GM18498 (cell line): Measurements from ENCODE around the gene SLFN11.
"Not testable (repeated sequence)": the region's sequence is repeated elsewhere in the genome, so short reads cannot be mapped to it uniquely, and the experiment has no call there.

Source experiments
- ATAC-seq: cut with Tn5 transposase; IDR thresholded peaks from one replicate; pipeline ENCODE4 v1.9.1; 2021; ENCODE audit warnings: mild to moderate bottlenecking, moderate library complexity; ENCODE audit not compliant: unreplicated experiment

The SLFN11 gene

DNA sequence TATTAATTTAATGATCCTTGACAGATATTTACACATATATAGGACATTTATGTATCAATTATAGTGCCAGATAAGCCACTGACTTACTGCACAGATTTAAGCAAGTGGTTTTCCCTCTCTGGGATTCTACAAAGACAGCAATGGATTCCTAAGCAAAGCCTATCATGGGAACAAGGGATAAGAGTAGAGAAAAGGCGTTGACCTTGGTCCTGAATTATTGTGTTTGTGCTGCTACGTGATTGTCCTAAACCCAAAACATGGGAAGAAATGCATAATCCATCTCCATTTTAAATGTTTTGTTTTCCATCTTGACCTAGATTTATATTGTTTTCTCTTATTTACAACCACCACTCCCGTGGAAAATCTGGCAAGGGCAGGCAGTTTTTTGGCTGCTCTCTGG lies 14.0 kb downstream of the SLFN11 start:
- ATAC-seq, result no peak

DNA sequence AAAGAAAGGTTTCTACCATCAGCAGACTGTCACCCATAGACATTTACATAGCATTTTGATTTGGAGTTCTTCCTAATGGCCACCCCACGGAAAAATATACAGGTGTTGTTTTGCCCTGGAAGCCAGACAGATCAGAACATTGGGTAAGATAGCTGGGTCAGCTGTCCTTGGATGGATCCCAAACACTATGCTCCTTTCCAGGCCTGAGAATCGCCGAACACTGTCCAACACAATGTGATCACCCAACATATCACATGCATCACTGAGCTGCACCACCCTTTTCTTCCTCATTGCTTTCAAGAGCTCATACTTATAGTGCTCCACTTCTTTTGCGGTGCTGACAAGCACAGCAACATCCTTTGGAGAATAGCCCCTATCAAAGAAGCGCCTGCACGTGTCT lies 21.1 kb downstream of the SLFN11 start:
- no peak for ATAC-seq

DNA sequence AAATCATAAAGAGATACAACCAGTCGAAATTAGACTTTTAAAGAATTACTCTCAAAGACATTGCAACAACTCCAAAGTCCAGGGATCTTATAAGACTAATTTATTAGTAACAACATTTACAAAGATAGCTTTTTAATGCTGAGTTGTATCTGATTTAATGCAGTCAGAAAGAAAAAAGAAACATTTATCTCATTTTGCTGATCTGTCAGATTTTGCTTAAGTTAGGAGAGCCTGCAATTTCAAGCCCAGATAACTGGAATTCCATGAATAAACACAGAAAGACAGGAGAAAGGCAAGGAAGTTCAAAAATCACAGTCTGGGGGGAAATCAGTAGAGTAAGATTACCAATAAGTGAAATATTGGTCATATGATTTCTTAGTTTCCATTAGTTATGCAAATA lies 22.9 kb downstream of the SLFN11 start:
- no peak for ATAC-seq

DNA sequence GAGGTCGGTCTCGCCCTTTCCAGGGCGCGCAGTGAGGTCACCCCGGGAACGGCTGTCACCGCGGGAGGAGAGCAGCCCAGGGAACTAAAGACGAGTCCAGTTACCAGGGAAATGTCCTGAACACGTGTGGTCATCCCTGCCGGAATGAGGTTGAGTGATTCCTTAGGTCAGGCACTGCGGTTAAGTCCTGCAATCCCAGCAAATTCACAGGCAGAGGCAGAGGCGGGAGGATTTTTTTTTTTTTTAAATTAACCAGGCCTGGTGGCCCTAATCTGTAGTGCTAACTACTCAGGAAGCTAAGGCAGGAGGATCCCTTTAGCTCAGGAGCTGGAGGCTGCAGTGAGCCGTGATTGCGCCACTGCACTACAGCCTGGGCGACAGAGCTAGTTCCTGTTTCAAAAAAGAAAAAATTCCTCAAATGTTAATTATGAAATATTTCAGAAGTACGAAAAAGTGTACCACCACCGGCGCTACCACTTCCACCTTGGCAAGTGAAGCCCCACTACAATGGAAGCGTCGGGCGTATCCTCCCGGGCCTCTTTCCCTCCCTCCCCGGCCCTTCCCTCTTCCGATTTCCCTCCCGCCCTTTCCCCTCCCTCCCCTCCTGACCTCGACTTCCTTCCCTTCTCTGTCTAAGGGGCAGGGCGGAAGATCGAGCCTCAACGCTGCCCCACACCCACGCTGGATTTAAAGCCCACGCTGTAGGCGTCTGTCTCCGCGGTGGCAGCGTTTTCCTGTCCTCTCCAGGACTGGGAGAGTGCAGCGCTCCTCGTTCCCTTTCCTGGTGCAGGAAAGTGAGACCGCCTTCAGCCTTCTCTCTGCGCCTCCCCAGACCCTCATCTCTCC lies 27.3 kb downstream of the SLFN11 start:
- ATAC-seq, result no peak

DNA sequence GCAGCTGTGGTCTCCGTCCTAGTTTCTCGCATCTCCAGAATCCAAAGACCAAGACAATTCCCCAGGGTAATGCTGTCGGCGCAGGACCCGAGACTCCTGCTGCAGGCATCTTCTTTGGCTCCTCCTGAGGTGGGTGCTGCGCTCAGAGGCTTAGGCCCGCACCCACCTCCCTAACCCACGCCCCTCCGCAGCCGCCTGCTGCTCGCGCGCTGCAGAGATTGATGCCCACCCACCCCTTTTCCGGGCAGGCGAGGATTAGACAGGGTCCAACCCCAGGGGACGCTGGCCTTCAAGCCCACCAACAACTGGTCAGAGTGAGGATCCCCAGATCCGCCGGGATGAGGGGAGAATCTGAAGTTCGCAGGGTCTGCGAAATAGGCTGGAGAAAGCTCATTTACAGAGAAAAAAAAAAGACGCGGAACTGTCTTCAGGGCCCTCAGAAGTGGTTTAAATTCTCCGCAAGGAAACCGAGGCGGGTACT lies 27.9 kb downstream of the SLFN11 start:
- ATAC-seq, result no peak

DNA sequence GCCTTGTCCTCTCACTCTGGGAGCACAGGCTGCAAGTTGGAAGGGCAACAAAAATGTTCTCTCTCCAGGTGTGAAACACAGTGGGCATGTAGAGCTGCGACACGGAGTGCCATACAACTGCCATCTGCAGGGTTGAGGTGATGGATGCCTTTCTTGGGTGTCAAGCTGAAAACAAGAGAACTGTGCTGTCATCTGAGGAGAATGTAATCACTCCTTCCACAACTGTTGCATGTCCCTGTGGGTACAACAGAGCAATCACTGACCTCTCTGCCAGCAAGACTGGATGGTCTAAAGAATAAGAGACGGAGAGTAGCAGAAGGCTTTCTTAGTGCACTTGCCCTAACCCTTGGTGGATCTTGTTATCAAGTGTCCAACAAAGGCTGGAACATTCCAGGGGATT lies 29.2 kb downstream of the SLFN11 start:
- ATAC-seq, result no peak

DNA sequence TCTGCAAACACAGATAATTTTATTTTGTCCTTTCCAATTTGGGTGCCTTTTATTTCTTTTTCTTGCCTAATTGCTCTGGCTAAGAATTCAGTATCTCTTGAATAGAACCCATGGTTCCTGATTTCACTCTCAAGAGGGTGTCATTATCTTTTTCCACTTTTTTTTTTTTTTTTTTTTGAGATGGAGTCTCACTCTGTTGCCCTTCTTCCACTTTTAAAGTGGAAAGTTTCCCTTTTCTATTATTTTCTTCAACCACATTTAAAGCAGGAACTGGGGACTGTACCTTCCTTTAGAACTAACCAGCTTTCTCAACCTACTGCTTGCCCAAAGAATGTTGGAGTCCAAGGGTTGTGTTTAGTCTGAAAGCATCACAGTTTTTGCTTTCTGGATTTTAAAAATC lies 31.1 kb downstream of the SLFN11 start:
- ATAC-seq, result no peak

DNA sequence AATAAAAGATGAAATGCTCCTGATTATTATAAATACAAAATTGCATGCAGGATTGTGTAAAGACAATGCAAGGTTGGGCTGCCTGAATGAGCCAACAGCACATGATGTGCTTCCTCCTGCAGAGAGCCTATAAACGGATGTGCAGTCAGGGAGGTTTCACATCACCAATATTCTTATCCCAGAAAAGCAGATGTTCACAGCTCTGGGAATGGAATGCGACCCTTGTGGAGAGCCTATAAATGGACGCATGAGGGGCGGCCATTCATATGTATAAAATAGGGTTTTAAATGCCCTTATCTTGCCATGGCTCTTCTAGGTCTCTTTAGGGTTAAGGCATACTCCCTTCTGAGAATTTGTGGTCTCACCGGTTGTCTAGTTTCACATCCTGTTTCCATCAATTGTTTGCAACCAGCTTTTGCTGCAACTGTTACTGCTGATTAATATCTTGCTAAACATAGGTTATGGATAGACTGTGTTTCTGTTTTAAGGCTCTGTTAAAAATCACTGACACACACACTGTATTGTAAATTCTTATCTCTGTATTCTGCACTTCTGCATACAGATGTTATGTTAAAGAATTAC lies 31.9 kb downstream of the SLFN11 start:
- ATAC-seq, result no peak

DNA sequence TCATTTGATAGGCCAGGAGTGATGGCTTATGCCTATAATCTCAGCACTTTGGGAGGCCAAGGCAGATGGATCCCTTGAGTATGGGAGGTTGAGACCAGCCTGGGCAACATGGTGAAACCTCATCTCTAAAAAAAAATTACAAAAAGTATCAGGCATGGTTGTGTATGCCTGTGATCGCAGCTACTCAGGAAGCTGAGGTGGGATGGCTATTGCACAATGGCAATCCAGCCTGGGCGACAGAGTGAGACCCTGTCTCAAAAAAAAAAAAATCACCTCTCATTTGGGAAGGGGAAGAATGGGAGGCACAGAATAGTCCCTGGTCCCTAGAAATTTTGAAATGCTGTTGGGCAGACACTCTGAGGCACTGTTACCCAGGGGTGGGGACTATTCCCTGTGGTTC lies 35.2 kb downstream of the SLFN11 start:
- no peak for ATAC-seq

DNA sequence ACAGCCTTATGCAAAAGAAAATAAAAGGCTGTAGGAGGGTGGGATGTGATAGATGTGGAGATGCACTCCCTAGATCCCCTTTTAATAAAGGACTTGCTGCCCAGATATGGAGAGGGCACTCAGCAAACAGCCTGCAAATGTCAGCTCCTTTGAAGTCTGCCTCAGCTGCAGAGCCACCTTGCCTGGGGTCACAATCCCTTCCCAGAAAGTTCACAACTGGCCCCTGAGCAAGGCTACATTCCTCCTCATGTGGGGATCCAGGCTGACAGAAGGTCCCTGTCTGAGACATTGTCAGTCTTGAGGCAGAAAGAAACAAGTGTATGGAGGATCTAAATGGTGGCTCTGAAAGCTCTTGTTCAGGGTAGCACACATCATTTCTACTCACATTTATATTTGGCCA lies 36.1 kb downstream of the SLFN11 start:
- ATAC-seq, result no peak

DNA sequence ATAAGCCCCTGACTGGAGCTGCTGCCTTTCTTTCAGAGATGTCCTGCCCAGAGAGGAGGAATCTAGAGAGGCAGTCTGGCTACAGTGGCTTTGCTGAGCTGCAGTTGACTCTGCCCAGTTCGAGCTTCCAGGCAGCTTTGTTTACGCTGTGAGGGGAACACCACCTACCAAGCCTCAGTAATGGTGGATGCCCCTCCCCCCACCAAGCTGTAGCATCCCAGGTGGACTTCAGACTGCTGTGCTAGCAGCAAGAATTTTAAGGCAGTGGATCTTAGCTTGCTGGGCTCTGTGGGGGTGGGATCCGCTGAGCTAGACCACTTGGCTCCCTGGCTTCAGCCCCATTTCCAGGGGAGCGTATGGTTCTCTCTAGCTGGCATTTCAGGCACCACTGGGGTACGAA lies 39.8 kb downstream of the SLFN11 start:
- ATAC-seq, result not testable (repeated sequence)

DNA sequence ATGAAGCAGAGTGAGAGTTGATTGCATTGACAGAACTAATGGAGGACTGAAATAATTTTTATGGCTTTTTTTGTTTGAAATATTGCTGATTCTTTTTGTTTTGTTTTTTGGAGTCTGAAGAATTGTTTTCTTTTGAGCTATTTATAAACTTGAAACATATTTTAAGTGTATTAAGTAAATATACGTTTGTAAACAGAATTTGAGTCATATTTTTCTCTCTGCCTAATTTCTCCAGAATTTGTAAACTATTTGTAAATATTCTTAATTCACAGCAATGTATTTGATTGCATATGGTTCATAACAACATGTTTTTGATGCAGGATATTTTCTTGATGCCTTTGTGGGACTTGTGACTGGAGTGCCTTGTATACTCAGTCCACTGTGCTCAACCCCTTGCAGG lies 50.7 kb downstream of the SLFN11 start:
- ATAC-seq, result no peak

DNA sequence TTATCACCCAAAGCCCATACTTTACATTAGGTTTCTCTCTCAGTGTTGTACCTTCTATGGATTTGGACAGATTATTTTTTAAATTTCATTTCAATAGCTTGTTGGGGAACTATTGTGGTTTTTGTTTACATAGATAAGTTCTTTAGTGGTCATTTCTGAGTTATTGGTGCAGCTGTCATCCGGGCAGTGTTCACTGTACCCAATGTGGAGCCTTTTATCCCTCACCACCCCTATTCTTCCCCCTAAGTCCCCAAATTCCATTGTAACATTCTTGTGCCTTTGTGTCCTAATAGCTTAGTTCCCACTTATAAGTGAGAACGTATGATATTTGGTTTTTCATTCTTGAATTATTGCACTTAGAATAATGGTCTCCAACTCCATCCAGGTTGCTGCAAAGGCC lies 57.5 kb downstream of the SLFN11 start:
- no peak for ATAC-seq

DNA sequence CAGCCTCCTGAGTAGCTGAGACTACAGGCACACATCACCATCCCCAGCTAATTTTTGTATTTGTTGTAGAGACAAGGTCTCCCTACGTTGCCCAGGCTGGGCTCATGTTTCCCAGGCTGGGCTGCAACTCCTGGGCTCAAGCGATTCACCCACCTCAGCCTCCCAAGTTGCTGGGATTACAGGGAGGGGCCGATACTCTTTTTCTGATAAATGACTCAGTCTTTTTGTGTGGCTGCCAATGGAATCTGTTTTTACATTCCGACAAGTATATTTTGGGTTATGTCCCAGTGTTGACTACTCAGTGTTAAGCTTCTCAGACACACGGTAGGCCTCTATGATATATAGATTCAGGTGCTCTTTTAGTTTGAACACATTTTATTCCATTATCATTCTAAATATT lies 58.1 kb downstream of the SLFN11 start:
- ATAC-seq, result no peak

DNA sequence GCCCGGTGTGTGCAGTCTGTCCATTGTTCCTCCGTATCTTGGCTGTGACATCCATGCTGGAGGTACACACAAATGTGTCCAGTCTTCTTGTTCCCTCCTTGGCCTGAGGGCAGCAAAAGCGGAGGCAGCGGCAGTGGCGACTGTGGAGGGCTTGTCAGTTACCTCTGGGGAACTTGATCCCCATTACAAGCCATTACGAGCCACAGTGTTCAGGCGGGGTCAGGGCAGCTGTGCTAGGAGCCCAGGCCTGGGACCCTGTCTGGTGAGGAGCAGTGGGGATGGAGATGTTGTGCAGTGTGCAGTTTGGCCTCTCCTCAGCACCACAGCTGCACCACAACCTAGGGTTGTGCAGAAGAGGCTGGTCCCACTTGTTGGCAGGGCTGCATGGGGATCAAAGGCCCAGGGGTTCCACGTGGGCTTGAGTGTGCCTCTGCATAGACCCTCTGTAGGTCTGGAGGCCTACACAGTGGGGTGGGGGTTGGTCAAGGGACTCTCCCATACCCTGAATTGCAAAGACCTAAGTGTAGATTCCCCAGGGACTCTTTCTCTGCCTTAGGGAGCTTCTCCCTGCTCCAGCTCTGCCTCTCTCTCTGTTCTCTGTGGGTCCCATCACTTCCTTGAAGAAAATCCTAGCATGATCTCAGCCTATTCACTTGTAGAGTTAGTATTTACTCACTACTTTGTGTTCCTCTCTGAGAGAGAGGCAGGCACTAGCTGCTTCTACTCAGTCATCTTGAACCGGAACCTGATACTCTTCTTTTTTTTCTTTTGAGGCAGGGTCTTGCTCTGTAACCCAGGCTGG lies 58.8 kb downstream of the SLFN11 start:
- ATAC-seq, result no peak

DNA sequence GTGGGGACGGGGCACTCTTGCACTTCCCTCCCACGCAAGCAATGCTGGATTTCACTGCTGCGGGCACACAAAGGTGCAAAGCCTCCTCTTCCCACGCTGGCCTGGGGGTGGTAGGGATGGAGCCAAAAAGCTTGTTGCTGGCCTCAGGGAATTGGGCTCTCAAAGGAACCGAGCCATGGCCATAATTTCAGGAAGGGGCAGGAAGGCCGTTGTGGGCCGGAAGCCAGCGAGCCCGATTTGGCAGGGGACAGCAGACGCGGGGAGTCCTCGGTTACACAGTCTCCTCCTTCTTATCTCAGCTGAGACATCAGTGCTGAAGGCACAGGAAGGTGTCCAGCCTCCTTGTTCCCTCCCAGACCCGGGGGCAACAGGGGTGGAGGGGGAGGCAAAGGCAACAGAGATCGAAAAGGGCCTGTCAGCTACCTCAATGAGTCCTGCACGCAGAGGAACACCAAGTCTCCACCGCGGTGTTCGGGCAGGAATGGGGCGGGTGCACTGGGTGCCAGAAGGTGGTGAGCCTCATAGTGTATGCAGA lies 59.5 kb downstream of the SLFN11 start:
- no peak for ATAC-seq

DNA sequence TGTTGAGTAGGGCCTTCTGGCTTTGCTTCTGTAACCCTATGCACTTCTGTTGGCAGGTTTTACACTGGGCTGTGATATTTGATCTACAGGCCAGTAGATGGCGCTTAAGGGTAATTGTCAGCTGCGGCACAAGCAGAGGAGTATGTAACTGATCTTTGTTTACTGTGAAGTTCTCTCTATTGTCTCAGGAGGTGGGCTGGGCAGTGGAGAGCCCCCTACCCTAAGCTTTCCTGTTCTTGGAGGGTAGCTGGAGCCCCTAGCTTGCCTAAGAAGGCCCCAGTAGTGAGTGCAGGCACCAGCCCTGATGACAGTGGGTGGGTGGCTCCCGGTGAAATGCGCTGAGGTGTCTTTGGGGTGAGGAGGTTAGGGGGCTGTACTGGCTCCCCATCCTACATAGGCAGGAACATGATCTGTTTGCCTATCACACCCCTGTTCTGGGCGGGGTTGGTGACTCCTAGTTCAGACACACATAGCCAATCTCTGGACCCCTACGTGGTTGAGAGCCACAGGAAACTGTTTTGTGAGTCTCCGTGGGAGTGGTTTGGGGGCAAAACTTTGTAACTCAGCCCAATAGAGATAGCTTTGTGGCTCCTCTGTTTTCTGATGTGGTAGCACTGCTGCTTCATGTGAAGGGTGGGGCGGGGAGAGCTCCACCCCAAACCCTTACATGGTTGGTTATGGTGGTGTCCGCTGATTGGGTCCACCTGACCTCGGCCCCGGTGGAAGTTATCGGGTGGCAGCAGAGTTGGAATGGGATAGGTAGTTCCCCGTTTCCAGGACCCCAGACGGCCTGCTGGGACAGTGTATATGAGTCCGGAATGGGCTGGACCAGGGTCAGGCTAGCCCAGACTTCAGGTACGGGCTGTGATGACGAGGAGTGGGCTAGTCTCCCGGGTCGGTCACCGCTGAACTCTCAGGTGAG lies 60.4 kb downstream of the SLFN11 start:
- peak; percentile 69 for ATAC-seq

DNA sequence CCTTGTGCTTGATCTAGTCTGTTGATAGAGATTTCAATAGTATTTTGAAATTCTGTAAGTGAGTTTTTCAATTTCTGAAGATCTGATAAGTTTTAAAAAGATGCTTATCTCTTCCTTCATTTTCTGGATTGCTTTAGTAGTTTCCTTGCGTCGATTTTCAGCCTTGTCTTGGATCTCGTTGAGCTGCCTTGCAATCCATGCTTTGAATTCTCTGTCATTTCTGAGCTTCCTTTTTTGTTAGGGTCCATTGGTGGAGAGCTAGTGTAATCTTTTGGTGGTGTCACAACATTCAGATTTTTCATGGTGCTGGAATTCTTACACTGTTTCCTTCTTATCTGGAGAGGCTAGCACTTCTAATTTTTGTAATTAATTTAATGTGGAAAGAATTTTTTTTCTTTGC lies 61.1 kb downstream of the SLFN11 start:
- no peak for ATAC-seq

DNA sequence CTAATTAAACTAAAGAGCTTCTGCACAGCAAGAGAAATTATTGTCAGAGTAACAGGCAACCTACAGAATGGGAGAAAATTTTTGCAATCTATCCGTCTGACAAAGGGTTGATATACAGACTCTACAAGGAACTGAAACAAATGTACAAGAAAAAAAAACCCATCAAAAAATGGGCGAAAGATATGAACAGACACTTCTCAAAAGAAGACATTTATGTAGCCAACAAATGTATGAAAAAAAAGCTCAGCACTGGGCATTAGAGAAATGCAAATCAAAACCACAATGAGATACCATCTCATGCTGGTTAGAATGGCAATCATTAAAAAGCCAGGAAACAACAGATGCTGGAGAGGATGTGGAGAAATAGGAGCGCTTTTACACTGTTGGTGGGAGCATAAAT lies 64.1 kb downstream of the SLFN11 start:
- not testable (repeated sequence) for ATAC-seq
